Breast epithelium (tissue), 3 donors: ENCODE data around the gene DGKB.

Experiments
- CTCF ChIP-seq, 3 donors: fragments of 450-650 bp; IDR thresholded peaks; one replicate each; pipeline ENCODE4 v1.5.1; 2016 to 2017; ENCODE audit warnings: antibody characterized with exemption in 3 of 3, mild to moderate bottlenecking in 3 of 3, moderate library complexity in 3 of 3
- POLR2A ChIP-seq: fragments of 450-650 bp; IDR thresholded peaks from one replicate; pipeline ENCODE4 v1.6.1; 2016; ENCODE audit warnings: antibody characterized with exemption, mild to moderate bottlenecking, moderate library complexity
- POLR2AphosphoS5 ChIP-seq, 3 donors: sonication (generic); formaldehyde crosslinking; IDR thresholded peaks; one replicate each; pipeline ENCODE4 v1.6.1; 2017; ENCODE audit warnings: antibody characterized with exemption in 3 of 3

DNA sequence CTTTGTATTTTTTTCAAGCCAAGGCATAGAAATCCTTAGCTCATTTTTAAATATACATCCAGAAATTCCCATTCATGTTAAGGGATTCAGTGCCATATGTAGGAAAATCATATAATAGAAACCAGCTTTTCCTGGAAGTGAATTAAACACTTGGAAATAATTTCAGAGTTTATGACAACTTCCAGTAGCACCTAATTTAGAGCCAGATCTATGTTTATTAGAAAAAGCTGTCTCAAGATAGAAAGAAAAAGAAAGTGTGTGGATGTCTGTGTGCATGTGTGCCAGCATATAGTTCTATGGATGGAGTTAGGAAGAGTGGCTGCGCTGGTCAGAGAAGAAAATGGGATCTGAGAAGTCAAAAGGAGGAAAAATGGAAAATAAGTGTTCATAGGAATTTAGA, 225.7 kb downstream of the DGKB start:
- no peak for TF ChIP-seq CTCF (IDR thresholded peaks at IDR 0.05)
- TF ChIP-seq POLR2A: no peak
- no peak for TF ChIP-seq POLR2AphosphoS5 (IDR thresholded peaks at IDR 0.05)
